ENCODE results near the gene PKP4. TPM values are rescaled to one million over a fixed set of nuclear protein-coding genes. Genes with fewer than 3 reads are reported as not detected.

PKP4 gene
- total RNA-seq, 4 donors from 2014 or later: 58.2 to 115 (median 89.9) TPM

GRCh38 chr2:158488442-158489216, 31.9 kb downstream of the PKP4 start:
- Histone ChIP-seq H3K9me3 (no peaks in the 10 kb centered on the region), H3K36me3 (no peaks in the 10 kb centered on the region), H3K4me1 (peaks cover 17 to 75% (median 26%) of the 10 kb centered on the region in 3 donors), H3K27ac (peak overlapping the region in 3 of 4 donors; percentile 49 to 53 (median 52)), H3K27me3 (no peaks in the 10 kb centered on the region), H3K4me3 (no peak overlapping the region)
- 80% methylated on average over 2 of the region's 2 CpGs; no CpG with 5 or more reads in 1 of the 2 donors for WGBS, 2 donors (ENCODE audit: low coverage in 1 of 2)
- TF ChIP-seq POLR2AphosphoS5 (IDR thresholded peaks at IDR 0.05): no peak
- TF ChIP-seq EP300 (IDR thresholded peaks at IDR 0.05): no peak
- TF ChIP-seq POLR2A (IDR thresholded peaks at IDR 0.05): no peak
- no peak for TF ChIP-seq CTCF (IDR thresholded peaks at IDR 0.05)
- no peak for ATAC-seq

- H3K4me3 ChIP-seq: no peak overlapping the region
- peak overlapping the region; percentile 25 to 52 (median 34) for H3K27ac ChIP-seq
- no peaks in the 10 kb centered on the region for H3K36me3 ChIP-seq
- no peaks in the 10 kb centered on the region for H3K27me3 ChIP-seq
- H3K4me1 ChIP-seq: peaks cover 17 to 84% (median 28%) of the 10 kb centered on the region in 3 donors
- H3K9me3 ChIP-seq: no peaks in the 10 kb centered on the region
- 28 to 50% methylated on average over 5 to 6 of the region's 6 CpGs for WGBS, 2 donors (ENCODE audit: low coverage in 1 of 2)
- no peak for TF ChIP-seq POLR2AphosphoS5 (IDR thresholded peaks at IDR 0.05)
- no peak for TF ChIP-seq CTCF (IDR thresholded peaks at IDR 0.05)
- no peak for TF ChIP-seq POLR2A (IDR thresholded peaks at IDR 0.05)
- TF ChIP-seq EP300 (IDR thresholded peaks at IDR 0.05): no peak
- no peak for ATAC-seq
These were observed 32.8 kb downstream of the PKP4 start for GRCh38 chr2:158489366-158490112.

- peak overlapping the region in 1 of 4 donors; percentile 52 for H3K27ac ChIP-seq
- no peaks in the 10 kb centered on the region for H3K27me3 ChIP-seq
- peaks cover 19 to 97% (median 32%) of the 10 kb centered on the region in 3 donors for H3K4me1 ChIP-seq
- no peak for ATAC-seq
- 89 to 98% methylated on average over 3 to 4 of the region's 4 CpGs for WGBS, 2 donors (ENCODE audit: low coverage in 1 of 2)
- no peak for TF ChIP-seq EP300 (IDR thresholded peaks at IDR 0.05)
- no peak for TF ChIP-seq CTCF (IDR thresholded peaks at IDR 0.05)
- TF ChIP-seq POLR2AphosphoS5 (IDR thresholded peaks at IDR 0.05): no peak
- TF ChIP-seq POLR2A (IDR thresholded peaks at IDR 0.05): no peak
- H3K36me3 ChIP-seq: no peaks in the 10 kb centered on the region
- H3K9me3 ChIP-seq: no peaks in the 10 kb centered on the region
- H3K4me3 ChIP-seq: no peak overlapping the region
These were observed 34.3 kb downstream of the PKP4 start for GRCh38 chr2:158491072-158491471.

GRCh38 chr2:158493458-158493857, 36.7 kb downstream of the PKP4 start:
- Histone ChIP-seq H3K27me3 (no peaks in the 10 kb centered on the region), H3K27ac (peak overlapping the region in 2 of 4 donors; percentile 28 to 31), H3K36me3 (no peaks in the 10 kb centered on the region), H3K9me3 (no peaks in the 10 kb centered on the region), H3K4me3 (no peak overlapping the region), H3K4me1 (peaks cover 16 to 97% (median 19%) of the 10 kb centered on the region in 3 donors)
- peak; percentile 11 for ATAC-seq
- 0 to 24% methylated on average over 1 to 2 of the region's 2 CpGs for WGBS, 2 donors (ENCODE audit: low coverage in 1 of 2)
- TF ChIP-seq EP300 (IDR thresholded peaks at IDR 0.05): no peak

GRCh38 chr2:158495175-158495574, 38.4 kb downstream of the PKP4 start:
- peak overlapping the region in 3 of 4 donors; percentile 49 to 68 (median 57) for H3K27ac ChIP-seq
- peaks cover 14 to 97% (median 18%) of the 10 kb centered on the region in 3 donors for H3K4me1 ChIP-seq
- no peak overlapping the region for H3K4me3 ChIP-seq
- WGBS, 2 donors (ENCODE audit: low coverage in 1 of 2): 41 to 45% methylated on average over 3 to 4 of the region's 5 CpGs
- H3K27me3 ChIP-seq: no peaks in the 10 kb centered on the region
- ATAC-seq: no peak
- no peak for TF ChIP-seq POLR2AphosphoS5 (IDR thresholded peaks at IDR 0.05)
- no peak for TF ChIP-seq EP300 (IDR thresholded peaks at IDR 0.05)
- TF ChIP-seq CTCF (IDR thresholded peaks at IDR 0.05): no peak
- TF ChIP-seq POLR2A (IDR thresholded peaks at IDR 0.05): no peak
- no peaks in the 10 kb centered on the region for H3K9me3 ChIP-seq
- no peaks in the 10 kb centered on the region for H3K36me3 ChIP-seq
